ENCODE data around the gene PARD3B. TPM values are rescaled to one million over a fixed set of nuclear protein-coding genes. Genes with fewer than 3 reads are reported as not detected.

PARD3B gene
- total and polyA plus RNA-seq, 2 of the 13 experiments (the other 11 are each of a cell fraction or from before 2014, with no cell fraction given) = 0.71 to 2.3 TPM

DNA sequence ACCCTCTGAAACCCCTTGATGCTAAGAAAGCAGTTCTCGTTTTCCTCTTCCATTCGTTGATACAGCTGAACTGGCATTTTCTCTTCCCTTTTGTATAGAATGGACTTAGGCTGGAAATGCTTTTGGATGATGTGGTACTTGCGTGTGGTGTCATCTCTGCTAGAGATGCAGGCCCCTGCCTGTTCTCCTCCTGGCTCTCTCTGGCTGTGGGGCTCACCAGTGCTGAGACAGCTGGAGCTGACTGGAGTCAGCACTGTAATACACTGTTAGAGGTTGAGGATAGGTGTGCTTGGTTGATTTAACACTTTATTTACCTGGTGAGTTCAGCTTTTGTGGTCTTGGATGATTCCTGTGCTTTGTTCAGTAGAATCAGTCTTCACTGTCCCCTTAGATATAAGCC is 30.2 kb downstream of the PARD3B start:
- FAIRE-seq = no peak
- Histone ChIP-seq H3K36me3 (replicated peaks in 1 of 2; ENCODE audit: control insufficient read depth in 1 of 2, insufficient read depth in 2 of 2, low read length in 2 of 2) (no peaks in the 10 kb centered on the region), H3K9ac (ENCODE audit: insufficient read depth, low read depth, low read length) (no peak overlapping the region), H3K4me1 (ENCODE audit: insufficient read depth, low read length) (no peaks in the 10 kb centered on the region; the same call in 1 of the 2 replicates), H3K4me3 (replicated peaks in 1 of 3; ENCODE audit: insufficient read depth in 1 of 3, low read depth in 2 of 3, low read length in 3 of 3) (no peak overlapping the region), H3K27ac (ENCODE audit: extremely low read length, insufficient read depth, low read length) (no peak overlapping the region), H3K79me2 (ENCODE audit: insufficient read depth, low read length) (no peaks in the 10 kb centered on the region), H4K20me1 (ENCODE audit: insufficient read depth, low read length) (no peaks in the 10 kb centered on the region), H2AFZ (ENCODE audit: low read length) (no peak overlapping the region), H3K4me2 (ENCODE audit: low read depth, low read length) (no peak overlapping the region), H3K9me3 (ENCODE audit: low read length) (peaks cover 30% of the 10 kb centered on the region), H3K27me3 (ENCODE audit: control insufficient read depth in 1 of 2, insufficient read depth in 2 of 2, low read length in 2 of 2) (no peaks in the 10 kb centered on the region)
- ChIA-PET POLR2A (no interaction called here), CTCF (ENCODE audit: low intra/inter-chr PET ratio, low total read pairs) (no interaction called here)
- WGBS (ENCODE audit: low lambda C conversion rate) = 55% methylated on average over 3 of the region's 3 CpGs
- BruUV-seq (replicated peaks) = no TSS peak
- ATAC-seq = no peak
- intact Hi-C loops (cut with micrococcal nuclease; ENCODE audit: unreplicated experiment) = no loop called here
- no peak for DNase-seq (ENCODE audit: low spot score)
- in situ Hi-C loops (cut with HindIII; ENCODE audit: extremely low pct_ligation_motif_present, low pct_unique_long_range_greater_than_20kb) = no loop called here
- 0 out of 4 replicates have a peak, but pooled peaks of 1 of the 2 experiments have one; percentile 25 for TF ChIP-seq MAFK (conservative IDR thresholded peaks at IDR 0.05 in 1 of 2, IDR thresholded peaks at IDR 0.05 in 1 of 2; ENCODE audit: low read length in 2 of 2)
- no peak for TF ChIP-seq FIP1L1 (IDR thresholded peaks at IDR 0.05; ENCODE audit: borderline replicate concordance, insufficient read depth, low read depth, low read length)

DNA sequence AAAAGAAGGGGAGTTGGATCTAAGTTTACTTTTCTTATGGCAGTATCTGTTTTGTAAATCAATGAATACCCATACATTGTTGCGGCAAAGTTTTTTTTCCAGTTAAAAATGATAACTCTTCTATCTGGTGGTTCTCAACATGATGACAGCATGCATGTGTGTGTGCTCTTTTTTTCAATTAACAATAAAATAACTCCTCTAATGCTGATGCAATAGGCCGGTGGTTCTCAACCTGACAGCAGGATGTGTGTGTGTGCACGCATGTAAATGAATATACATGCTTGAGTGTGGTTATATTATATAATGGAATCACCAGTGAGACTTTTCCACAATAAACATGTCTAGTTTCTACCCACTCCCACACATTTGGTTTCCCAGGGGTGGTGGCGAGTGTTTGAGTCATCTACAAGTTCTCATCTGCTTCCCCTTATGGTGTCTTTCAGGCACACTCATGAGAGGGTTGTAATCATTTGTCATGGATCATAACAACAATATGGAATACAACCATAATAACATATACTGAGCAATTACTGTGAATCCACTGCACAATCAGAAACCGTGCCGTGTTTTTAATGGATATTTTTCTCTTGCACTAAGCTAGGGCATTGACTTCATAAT is 31.2 kb downstream of the PARD3B start:
- intact Hi-C loops (cut with micrococcal nuclease; ENCODE audit: unreplicated experiment) (no loop called here), in situ Hi-C loops (cut with HindIII; ENCODE audit: extremely low pct_ligation_motif_present, low pct_unique_long_range_greater_than_20kb) (no loop called here)
- Histone ChIP-seq H3K27ac (ENCODE audit: extremely low read length, insufficient read depth, low read length) (no peak overlapping the region), H3K9ac (ENCODE audit: insufficient read depth, low read depth, low read length) (no peak overlapping the region), H4K20me1 (ENCODE audit: insufficient read depth, low read length) (no peaks in the 10 kb centered on the region), H3K36me3 (replicated peaks in 1 of 2; ENCODE audit: control insufficient read depth in 1 of 2, insufficient read depth in 2 of 2, low read length in 2 of 2) (no peaks in the 10 kb centered on the region), H2AFZ (ENCODE audit: low read length) (no peak overlapping the region), H3K4me3 (replicated peaks in 1 of 3; ENCODE audit: insufficient read depth in 1 of 3, low read depth in 2 of 3, low read length in 3 of 3) (no peak overlapping the region), H3K4me2 (ENCODE audit: low read depth, low read length) (no peak overlapping the region), H3K9me3 (ENCODE audit: low read length) (peaks cover 36% of the 10 kb centered on the region), H3K4me1 (ENCODE audit: insufficient read depth, low read length) (no peaks in the 10 kb centered on the region; the same call in 1 of the 2 replicates), H3K27me3 (ENCODE audit: control insufficient read depth in 1 of 2, insufficient read depth in 2 of 2, low read length in 2 of 2) (no peaks in the 10 kb centered on the region), H3K79me2 (ENCODE audit: insufficient read depth, low read length) (no peaks in the 10 kb centered on the region)
- WGBS (ENCODE audit: low lambda C conversion rate) = 81% methylated on average over 6 of the region's 6 CpGs
- CTCF ChIA-PET (ENCODE audit: low intra/inter-chr PET ratio, low total read pairs) = no interaction called here
- FAIRE-seq (no peak), DNase-seq (ENCODE audit: low spot score) (no peak), ATAC-seq (no peak)
- TF ChIP-seq ZMYM2 (CRISPR knock-in tag; IDR thresholded peaks at IDR 0.05) = no peak
- no peak for TF ChIP-seq RXRB (CRISPR knock-in tag; IDR thresholded peaks at IDR 0.05; ENCODE audit: borderline replicate concordance)
- no peak for TF ChIP-seq ZFYVE20 (CRISPR knock-in tag; IDR thresholded peaks at IDR 0.05; ENCODE audit: borderline replicate concordance, low read depth)
- TF ChIP-seq ZBTB39 (CRISPR knock-in tag; IDR thresholded peaks at IDR 0.05) = no peak
- no peak for TF ChIP-seq ARID2 (CRISPR knock-in tag; IDR thresholded peaks at IDR 0.05; ENCODE audit: borderline replicate concordance)
- no peak for TF ChIP-seq RELA (CRISPR knock-in tag; IDR thresholded peaks at IDR 0.05)
- BruUV-seq (replicated peaks) = no TSS peak
- POLR2A ChIA-PET = no interaction called here

Data from HepG2 (cell line).